ENCODE results near the gene FANCC. TPM values are rescaled to one million over a fixed set of nuclear protein-coding genes. Genes with fewer than 3 reads are reported as not detected.

FANCC gene
- total RNA-seq, 2 donors from 2014 or later: 15.8 to 18.1 TPM

GRCh38 chr9:95132366-95133324 lies 184.9 kb downstream of the FANCC start:
- Mint-ChIP-seq H3K9me3 (no peaks in the 10 kb centered on the region), H3K36me3 (no peaks in the 10 kb centered on the region), H3K27ac (no peak overlapping the region)
- DNase-seq (ENCODE audit: low spot score in 2 of 2) (no peak), ATAC-seq (no peak)

- Mint-ChIP-seq H3K27ac (peak overlapping the region in 1 of 2 donors; percentile 1), H3K36me3 (no peaks in the 10 kb centered on the region)
- no peak for ATAC-seq
These were observed 186.2 kb downstream of the FANCC start for GRCh38 chr9:95131023-95131943.

GRCh38 chr9:95130484-95130883 lies 187.0 kb downstream of the FANCC start:
- ATAC-seq (no peak), DNase-seq (ENCODE audit: low spot score in 2 of 2) (no peak)
- Mint-ChIP-seq H3K27ac (no peak overlapping the region), H3K9me3 (no peaks in the 10 kb centered on the region), H3K36me3 (no peaks in the 10 kb centered on the region)

More at GRCh38 chr9:95131023-95131943, 186.2 kb downstream of the FANCC start:
- no peaks in the 10 kb centered on the region for H3K9me3 Mint-ChIP-seq
- peak in 1 of 2 donors; percentile 56 for DNase-seq (ENCODE audit: low spot score in 2 of 2)

GRCh38 chr9:95129476-95130291 lies 187.8 kb downstream of the FANCC start:
- ATAC-seq (no peak), DNase-seq (ENCODE audit: low spot score in 2 of 2) (no peak)
- H3K27ac Mint-ChIP-seq: no peak overlapping the region
- no peaks in the 10 kb centered on the region for H3K9me3 Mint-ChIP-seq
- H3K36me3 Mint-ChIP-seq: no peaks in the 10 kb centered on the region

GRCh38 chr9:95128177-95128524 lies 189.4 kb downstream of the FANCC start:
- Mint-ChIP-seq H3K9me3 (no peaks in the 10 kb centered on the region), H3K27ac (peak overlapping the region in 1 of 2 donors; percentile 62), H3K36me3 (no peaks in the 10 kb centered on the region)
- ATAC-seq (no peak), DNase-seq (ENCODE audit: low spot score in 2 of 2) (no peak)

- DNase-seq (ENCODE audit: low spot score in 2 of 2) (peak in 1 of 2 donors; percentile 79), ATAC-seq (peak; percentile 87 to 91)
- Mint-ChIP-seq H3K27ac (peak overlapping the region in 1 of 2 donors; percentile 62), H3K36me3 (no peaks in the 10 kb centered on the region), H3K9me3 (no peaks in the 10 kb centered on the region)
These were observed 190.0 kb downstream of the FANCC start for GRCh38 chr9:95127249-95128176.

- H3K9me3 Mint-ChIP-seq: no peaks in the 10 kb centered on the region
- ATAC-seq (no peak), DNase-seq (ENCODE audit: low spot score in 2 of 2) (no peak)
- H3K27ac Mint-ChIP-seq: no peak overlapping the region
- H3K36me3 Mint-ChIP-seq: no peaks in the 10 kb centered on the region
These were observed 190.8 kb downstream of the FANCC start for GRCh38 chr9:95126739-95127138.

GRCh38 chr9:95125652-95126051 lies 191.9 kb downstream of the FANCC start:
- Mint-ChIP-seq H3K27ac (no peak overlapping the region), H3K9me3 (no peaks in the 10 kb centered on the region), H3K36me3 (no peaks in the 10 kb centered on the region)
- ATAC-seq: no peak
- DNase-seq (ENCODE audit: low spot score in 2 of 2): no peak

GRCh38 chr9:95124582-95125367 lies 192.7 kb downstream of the FANCC start:
- Mint-ChIP-seq H3K9me3 (no peaks in the 10 kb centered on the region), H3K36me3 (no peaks in the 10 kb centered on the region), H3K27ac (peak overlapping the region in 1 of 2 donors; percentile 29)
- DNase-seq (ENCODE audit: low spot score in 2 of 2) (no peak), ATAC-seq (no peak)

GRCh38 chr9:95120781-95121370 lies 196.6 kb downstream of the FANCC start:
- ATAC-seq: no peak
- Mint-ChIP-seq H3K36me3 (no peaks in the 10 kb centered on the region), H3K27ac (peak overlapping the region in 1 of 2 donors; percentile 45), H3K9me3 (no peaks in the 10 kb centered on the region)
- DNase-seq (ENCODE audit: low spot score in 2 of 2): no peak

- DNase-seq (ENCODE audit: low spot score in 2 of 2): no peak
- Mint-ChIP-seq H3K9me3 (no peaks in the 10 kb centered on the region), H3K27ac (peak overlapping the region in 1 of 2 donors; percentile 4), H3K36me3 (no peaks in the 10 kb centered on the region)
- no peak for ATAC-seq
These were observed 198.9 kb downstream of the FANCC start for GRCh38 chr9:95118596-95118995.

GRCh38 chr9:95116808-95117204 lies 200.7 kb downstream of the FANCC start:
- Mint-ChIP-seq H3K36me3 (no peaks in the 10 kb centered on the region), H3K27ac (no peak overlapping the region), H3K9me3 (no peaks in the 10 kb centered on the region)
- ATAC-seq: no peak
- no peak for DNase-seq (ENCODE audit: low spot score in 2 of 2)

GRCh38 chr9:95116002-95116807 lies 201.3 kb downstream of the FANCC start:
- no peaks in the 10 kb centered on the region for H3K9me3 Mint-ChIP-seq
- no peak overlapping the region for H3K27ac Mint-ChIP-seq
- DNase-seq (ENCODE audit: low spot score in 2 of 2): no peak
- no peak for ATAC-seq
- H3K36me3 Mint-ChIP-seq: no peaks in the 10 kb centered on the region

GRCh38 chr9:95115104-95115503 lies 202.4 kb downstream of the FANCC start:
- Mint-ChIP-seq H3K9me3 (no peaks in the 10 kb centered on the region), H3K36me3 (no peaks in the 10 kb centered on the region), H3K27ac (no peak overlapping the region)
- DNase-seq (ENCODE audit: low spot score in 2 of 2) (no peak), ATAC-seq (no peak)

All from activated naive CD4-positive, alpha-beta T cell treated with anti-CD3 and anti-CD28 coated beads, Interleukin-2, amount 50 U/mL, for 72 hours (primary cell).